Nephron (organoid): ENCODE measurements around the gene HHIPL1.

Source experiments
- H3K27ac Mint-ChIP-seq, 3 experiments: 2 replicates each; pipeline ENCODE4 v1.8.0; 2020; ENCODE audit warnings: mixed read lengths in 3 of 3, mild to moderate bottlenecking in 2 of 3, moderate library complexity in 1 of 3
- H3K27me3 Mint-ChIP-seq: 2 replicates; pipeline ENCODE4 v1.8.0; 2021; ENCODE audit warnings: low read depth, mild to moderate bottlenecking, moderate library complexity, mixed read lengths
- H3K36me3 Mint-ChIP-seq: 2 replicates; pipeline ENCODE4 v1.8.0; 2020; ENCODE audit warnings: low read depth, mixed read lengths
- H3K4me1 Mint-ChIP-seq: 2 replicates; pipeline ENCODE4 v1.8.0; 2020; ENCODE audit warnings: mixed read lengths
- H3K4me3 Mint-ChIP-seq, 3 experiments: 2 replicates each; pipeline ENCODE4 v1.8.0; 2020; ENCODE audit warnings: mild to moderate bottlenecking in 3 of 3, mixed read lengths in 3 of 3, moderate library complexity in 2 of 3
- H3K9me3 Mint-ChIP-seq: 2 replicates; pipeline ENCODE4 v1.8.0; 2020; ENCODE audit warnings: mixed read lengths
- TF ChIP-seq, protein P1 (sequence below), 3 experiments: fragments of 200-600 bp; sonication (generic); IDR thresholded peaks; one replicate each; pipeline ENCODE4 v1.5.0; 2021; ENCODE audit warnings: antibody characterized with exemption in 3 of 3; ENCODE audit not compliant: unreplicated experiment in 3 of 3

Gene HHIPL1

DNA sequence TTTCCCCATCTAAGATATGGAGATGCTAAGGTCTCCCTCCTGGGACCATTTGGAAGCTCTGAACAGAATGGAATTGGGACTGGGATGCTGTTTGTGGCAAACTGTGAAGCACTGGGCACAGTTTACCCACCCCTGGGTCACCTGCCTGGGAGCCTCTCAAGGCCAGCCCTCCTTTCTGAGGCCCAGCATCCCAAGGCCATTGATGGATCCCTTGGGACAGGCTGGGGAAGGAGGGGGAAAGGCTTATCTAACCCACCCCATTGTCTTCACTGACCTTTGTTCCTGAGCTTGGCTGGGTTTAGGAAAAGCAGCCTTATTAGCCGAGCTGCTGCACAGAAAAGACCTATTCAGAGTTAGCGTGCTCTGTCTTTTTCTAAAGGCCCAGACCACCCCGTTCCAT lies 46.2 kb upstream of the HHIPL1 start:
- TF ChIP-seq, protein P1, sequence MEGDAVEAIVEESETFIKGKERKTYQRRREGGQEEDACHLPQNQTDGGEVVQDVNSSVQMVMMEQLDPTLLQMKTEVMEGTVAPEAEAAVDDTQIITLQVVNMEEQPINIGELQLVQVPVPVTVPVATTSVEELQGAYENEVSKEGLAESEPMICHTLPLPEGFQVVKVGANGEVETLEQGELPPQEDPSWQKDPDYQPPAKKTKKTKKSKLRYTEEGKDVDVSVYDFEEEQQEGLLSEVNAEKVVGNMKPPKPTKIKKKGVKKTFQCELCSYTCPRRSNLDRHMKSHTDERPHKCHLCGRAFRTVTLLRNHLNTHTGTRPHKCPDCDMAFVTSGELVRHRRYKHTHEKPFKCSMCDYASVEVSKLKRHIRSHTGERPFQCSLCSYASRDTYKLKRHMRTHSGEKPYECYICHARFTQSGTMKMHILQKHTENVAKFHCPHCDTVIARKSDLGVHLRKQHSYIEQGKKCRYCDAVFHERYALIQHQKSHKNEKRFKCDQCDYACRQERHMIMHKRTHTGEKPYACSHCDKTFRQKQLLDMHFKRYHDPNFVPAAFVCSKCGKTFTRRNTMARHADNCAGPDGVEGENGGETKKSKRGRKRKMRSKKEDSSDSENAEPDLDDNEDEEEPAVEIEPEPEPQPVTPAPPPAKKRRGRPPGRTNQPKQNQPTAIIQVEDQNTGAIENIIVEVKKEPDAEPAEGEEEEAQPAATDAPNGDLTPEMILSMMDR (IDR thresholded peaks at IDR 0.05; ENCODE audit: unreplicated experiment in 3 of 3), result no peak
- Mint-ChIP-seq H3K27ac (peak overlapping the region in 2 of 3 experiments; percentile 33 to 48), H3K4me3 (peak overlapping the region in 2 of 3 experiments; percentile 12 to 30), H3K4me1 (peaks cover 47% of the 10 kb centered on the region), H3K9me3 (no peaks in the 10 kb centered on the region), H3K27me3 (peaks cover 18% of the 10 kb centered on the region), H3K36me3 (no peaks in the 10 kb centered on the region)

DNA sequence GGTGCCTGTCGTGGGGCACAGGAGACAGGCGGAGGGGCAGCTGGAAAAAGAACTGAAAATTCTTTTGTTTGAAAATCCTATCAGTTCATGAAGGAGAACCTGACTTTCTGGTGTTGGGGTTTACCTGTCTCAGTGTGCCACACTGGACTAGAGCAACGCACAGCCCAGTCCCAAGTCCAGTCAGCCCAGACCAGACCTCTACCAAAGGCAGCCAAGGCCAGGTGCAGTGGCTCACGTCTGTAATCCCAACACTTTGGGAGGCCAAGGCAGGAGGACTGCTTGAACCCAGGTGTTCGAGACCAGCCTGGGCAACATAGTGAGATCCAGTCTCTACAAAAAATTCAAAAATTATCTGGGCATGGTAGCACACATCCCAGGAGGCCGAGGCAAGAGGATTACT lies 45.5 kb upstream of the HHIPL1 start:
- TF ChIP-seq, protein P1 (IDR thresholded peaks at IDR 0.05; ENCODE audit: unreplicated experiment in 3 of 3), result no peak
- peaks cover 18% of the 10 kb centered on the region for H3K27me3 Mint-ChIP-seq
- peak overlapping the region in 1 of 3 experiments; percentile 33 for H3K27ac Mint-ChIP-seq
- H3K9me3 Mint-ChIP-seq, result no peaks in the 10 kb centered on the region
- peak overlapping the region in 1 of 3 experiments; percentile 12 for H3K4me3 Mint-ChIP-seq
- peaks cover 47% of the 10 kb centered on the region for H3K4me1 Mint-ChIP-seq
- no peaks in the 10 kb centered on the region for H3K36me3 Mint-ChIP-seq

DNA sequence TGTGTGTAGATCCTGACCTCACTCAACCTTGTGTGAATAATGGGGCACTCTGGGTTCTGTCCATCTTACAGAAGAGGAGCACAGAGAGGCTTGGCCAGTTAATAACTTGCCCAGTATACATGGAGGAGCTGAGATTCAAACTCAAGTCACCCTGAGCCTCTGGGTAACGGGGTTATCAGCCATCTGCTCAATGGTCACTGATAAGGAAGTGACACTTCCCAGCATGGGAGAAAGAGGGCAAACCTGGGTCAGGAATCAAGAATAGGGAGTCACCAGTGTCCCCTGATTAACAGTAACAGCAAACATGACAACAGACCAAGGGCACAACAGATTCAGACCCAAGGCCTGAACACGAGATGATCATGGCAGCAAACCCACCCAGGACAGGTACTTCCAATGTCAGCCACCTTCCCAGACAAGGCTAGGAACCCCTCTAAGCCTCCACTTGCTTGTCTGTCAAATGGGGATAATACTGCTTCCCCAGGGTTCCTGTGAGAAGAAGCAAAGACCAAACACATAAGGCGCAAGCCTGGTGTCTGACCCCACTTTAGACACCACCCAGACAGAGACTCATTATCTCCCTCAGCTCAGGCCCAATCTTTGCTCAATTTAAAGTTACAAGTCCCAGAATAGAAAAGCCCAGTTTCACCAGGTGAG lies 44.6 kb upstream of the HHIPL1 start:
- Mint-ChIP-seq H3K36me3 (no peaks in the 10 kb centered on the region), H3K4me1 (peaks cover 48% of the 10 kb centered on the region), H3K27me3 (peaks cover 14% of the 10 kb centered on the region), H3K4me3 (peak overlapping the region; percentile 68 to 89 (median 88)), H3K9me3 (no peaks in the 10 kb centered on the region), H3K27ac (peak overlapping the region in 2 of 3 experiments; percentile 21 to 80)
- TF ChIP-seq, protein P1 (IDR thresholded peaks at IDR 0.05; ENCODE audit: unreplicated experiment in 3 of 3), result no peak

DNA sequence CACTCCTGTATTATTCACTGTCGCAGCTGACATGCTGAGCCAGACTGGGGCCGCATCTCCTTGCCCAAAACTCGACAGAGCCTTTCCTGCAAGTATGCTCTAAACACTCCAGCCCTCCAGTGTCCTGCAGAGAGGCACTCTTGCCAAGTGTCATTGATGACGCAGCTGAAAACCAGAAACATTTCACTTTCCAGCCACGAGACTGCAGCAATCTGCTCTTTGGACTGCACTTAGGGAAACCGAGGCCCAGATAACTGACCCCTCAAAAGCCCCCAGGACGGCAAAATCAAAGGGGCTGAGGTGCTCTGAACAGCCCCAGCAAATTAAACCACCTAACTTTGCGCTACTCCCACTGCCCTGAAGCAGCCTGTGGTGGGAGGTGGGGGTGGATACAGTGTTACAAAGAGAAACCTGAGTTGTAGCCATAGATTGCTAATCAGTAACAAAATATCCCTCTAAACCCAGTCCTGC lies 43.5 kb upstream of the HHIPL1 start:
- Mint-ChIP-seq H3K4me1 (peaks cover 53% of the 10 kb centered on the region), H3K27me3 (peaks cover 13% of the 10 kb centered on the region), H3K36me3 (no peaks in the 10 kb centered on the region), H3K9me3 (no peaks in the 10 kb centered on the region), H3K27ac (peak overlapping the region; percentile 79 to 93 (median 80)), H3K4me3 (peak overlapping the region; percentile 88 to 89 (median 88))
- TF ChIP-seq, protein P1 (IDR thresholded peaks at IDR 0.05; ENCODE audit: unreplicated experiment in 3 of 3), result no peak

DNA sequence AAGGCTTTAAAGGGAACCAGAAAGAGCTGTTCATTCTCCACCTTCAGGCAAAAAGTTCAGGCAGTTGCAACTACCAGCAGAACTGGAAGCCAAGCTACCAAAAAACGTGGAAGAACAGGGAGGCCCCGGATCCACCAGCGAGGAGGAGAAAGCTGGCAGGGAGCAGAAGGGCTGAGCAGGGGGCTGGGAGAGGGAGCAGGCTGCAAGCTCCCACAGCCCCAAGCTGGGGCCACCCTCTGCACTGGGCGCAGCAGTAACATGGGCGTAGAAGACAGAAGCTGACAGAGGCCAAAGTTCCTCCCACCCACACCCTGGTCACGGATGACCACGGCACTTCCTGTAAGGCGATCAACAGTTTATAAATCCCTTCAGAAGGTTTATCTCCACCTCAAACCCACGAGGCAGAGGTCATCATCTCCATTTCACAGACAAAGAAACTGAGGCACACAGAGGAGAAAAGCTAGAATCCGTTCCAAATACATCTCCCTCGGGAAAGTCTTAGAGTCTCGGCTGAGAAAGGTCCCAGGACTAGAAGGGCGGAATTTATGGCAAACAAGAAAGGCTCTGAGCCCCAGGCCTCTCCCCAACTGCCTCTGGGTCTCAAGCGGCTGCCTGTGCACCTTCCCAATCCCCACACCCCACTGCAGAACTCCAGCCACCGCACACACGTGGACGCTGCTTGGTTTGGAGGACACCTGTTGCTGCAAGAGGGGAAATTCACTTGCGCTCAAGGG lies 42.7 kb upstream of the HHIPL1 start:
- H3K4me3 Mint-ChIP-seq, result peak overlapping the region; percentile 88 to 89 (median 88)
- H3K9me3 Mint-ChIP-seq, result no peaks in the 10 kb centered on the region
- peak overlapping the region; percentile 79 to 93 (median 80) for H3K27ac Mint-ChIP-seq
- no peaks in the 10 kb centered on the region for H3K36me3 Mint-ChIP-seq
- H3K4me1 Mint-ChIP-seq, result peaks cover 53% of the 10 kb centered on the region
- TF ChIP-seq, protein P1 (IDR thresholded peaks at IDR 0.05; ENCODE audit: unreplicated experiment in 3 of 3), result no peak
- H3K27me3 Mint-ChIP-seq, result peaks cover 13% of the 10 kb centered on the region
